HEK293 (cell line): Measurements from ENCODE around the gene TERC.

Experiments
- CTCF ChIA-PET: fragments of 350-600 bp; formaldehyde crosslinking; extraction: SDS; loops from one replicate; lab custom pipeline; 2021; ENCODE audit warnings: antibody characterized with exemption; lab: Yijun Ruan, JAX
- POLR2A ChIA-PET: fragments of 300-600 bp; formaldehyde crosslinking; extraction: SDS; loops from one replicate; lab custom pipeline; 2020; ENCODE audit warnings: antibody characterized with exemption, inconsistent platforms; lab: Yijun Ruan, JAX
- H3K27ac ChIP-seq: fragments of 200-500 bp; sonication (Bioruptor generic); 2 replicates; pipeline ENCODE4 v1.5.1; 2014; ENCODE audit warnings: low read depth, low read length, control low read depth, inconsistent platforms; ENCODE audit errors: extremely low read depth
- H3K36me3 ChIP-seq, 2 experiments: fragments of 200-500 bp in 1 of 2; sonication (Bioruptor generic) in 1 of 2; 1 replicate in 1 of 2; 2 replicates in 1 of 2; pipeline ENCODE4 v1.5.1; 2014 to 2017; ENCODE audit warnings: inconsistent platforms in 2 of 2, low read length in 2 of 2; ENCODE audit not compliant: control insufficient read depth in 2 of 2, insufficient read depth in 1 of 2
- H3K4me1 ChIP-seq: fragments of 200-500 bp; sonication (Bioruptor generic); 2 replicates; pipeline ENCODE4 v1.5.1; 2014; ENCODE audit warnings: mild to moderate bottlenecking, low read length, inconsistent platforms; ENCODE audit not compliant: control insufficient read depth, insufficient read depth
- H3K4me3 ChIP-seq: 2 replicates; pipeline ENCODE4 v1.5.1; 2011; ENCODE audit warnings: low read depth, mild to moderate bottlenecking, control low read depth, low read length, moderate library complexity
- H3K9me3 ChIP-seq: fragments of 200-500 bp; sonication (Bioruptor generic); 2 replicates; pipeline ENCODE4 v1.5.1; 2014; ENCODE audit warnings: low read depth, low read length, inconsistent platforms; ENCODE audit not compliant: control insufficient read depth, insufficient read depth
- BCL6B ChIP-seq: fragments of 450-650 bp; formaldehyde crosslinking; IDR thresholded peaks from 2 replicates; pipeline ENCODE4 v1.5.1; 2017; ENCODE audit warnings: missing biosample characterization, missing genetic modification characterization
- KLF10 ChIP-seq: fragments of 450-650 bp; IDR thresholded peaks from 2 replicates; pipeline ENCODE4 v1.5.1; 2018; ENCODE audit warnings: missing biosample characterization, mild to moderate bottlenecking, missing genetic modification characterization
- KLF9 ChIP-seq: fragments of 450-650 bp; formaldehyde crosslinking; IDR thresholded peaks from 2 replicates; pipeline ENCODE4 v1.5.1; 2016; ENCODE audit warnings: missing biosample characterization, missing genetic modification characterization, low read depth
- MZF1 ChIP-seq: fragments of 450-650 bp; formaldehyde crosslinking; IDR thresholded peaks from 2 replicates; pipeline ENCODE4 v1.5.1; 2017; ENCODE audit warnings: missing biosample characterization, missing genetic modification characterization, borderline replicate concordance
- PBX3 ChIP-seq: sonication (generic); formaldehyde crosslinking; IDR thresholded peaks from 2 replicates; pipeline ENCODE4 v1.8.1; 2022; ENCODE audit warnings: mild to moderate bottlenecking, moderate library complexity, missing genetic modification reagents
- PRDM10 ChIP-seq: fragments of 450-650 bp; formaldehyde crosslinking; IDR thresholded peaks from 2 replicates; pipeline ENCODE4 v1.5.1; 2016; ENCODE audit warnings: missing biosample characterization, missing genetic modification characterization
- SP2 ChIP-seq: fragments of 450-650 bp; formaldehyde crosslinking; IDR thresholded peaks from 2 replicates; pipeline ENCODE4 v1.5.1; 2016; ENCODE audit warnings: missing biosample characterization, missing genetic modification characterization
- ZBTB20 ChIP-seq: fragments of 450-650 bp; formaldehyde crosslinking; IDR thresholded peaks from 2 replicates; pipeline ENCODE4 v1.5.1; 2016; ENCODE audit warnings: missing biosample characterization, missing genetic modification characterization
- ZBTB44 ChIP-seq: fragments of 450-650 bp; IDR thresholded peaks from 2 replicates; pipeline ENCODE4 v1.5.1; 2018; ENCODE audit warnings: missing biosample characterization, mild to moderate bottlenecking, missing genetic modification characterization
- ZBTB7A ChIP-seq: fragments of 450-650 bp; formaldehyde crosslinking; IDR thresholded peaks from 2 replicates; pipeline ENCODE4 v1.5.1; 2016; ENCODE audit warnings: low read depth, missing biosample characterization, missing genetic modification characterization
- ZEB2 ChIP-seq: fragments of 450-650 bp; formaldehyde crosslinking; IDR thresholded peaks from 2 replicates; pipeline ENCODE4 v1.5.1; 2016; ENCODE audit warnings: missing biosample characterization, missing genetic modification characterization
- ZFHX2 ChIP-seq: fragments of 450-650 bp; formaldehyde crosslinking; conservative IDR thresholded peaks from 2 replicates; pipeline ENCODE4 v1.5.1; 2016; ENCODE audit warnings: missing biosample characterization, missing genetic modification characterization
- ZNF148 ChIP-seq: fragments of 450-650 bp; formaldehyde crosslinking; IDR thresholded peaks from 2 replicates; pipeline ENCODE4 v1.5.0; 2017; ENCODE audit warnings: missing biosample characterization, missing genetic modification characterization, borderline replicate concordance
- ZNF169 ChIP-seq: fragments of 450-650 bp; formaldehyde crosslinking; IDR thresholded peaks from 2 replicates; pipeline ENCODE4 v1.5.1; 2016; ENCODE audit warnings: missing biosample characterization, missing genetic modification characterization
- ZNF2 ChIP-seq: fragments of 450-650 bp; formaldehyde crosslinking; IDR thresholded peaks from 2 replicates; pipeline ENCODE4 v1.5.1; 2016; ENCODE audit warnings: missing biosample characterization, missing genetic modification characterization
- ZNF24 ChIP-seq: fragments of 450-650 bp; formaldehyde crosslinking; IDR thresholded peaks from 2 replicates; pipeline ENCODE4 v1.5.1; 2016; ENCODE audit warnings: missing biosample characterization, missing genetic modification characterization
- ZNF366 ChIP-seq: fragments of 450-650 bp; formaldehyde crosslinking; conservative IDR thresholded peaks from 2 replicates; pipeline ENCODE4 v1.5.1; 2016; ENCODE audit warnings: missing biosample characterization, missing genetic modification characterization
- ZNF394 ChIP-seq: fragments of 450-650 bp; formaldehyde crosslinking; IDR thresholded peaks from 2 replicates; pipeline ENCODE4 v1.5.1; 2016; ENCODE audit warnings: missing biosample characterization, missing genetic modification characterization, mild to moderate bottlenecking, moderate library complexity, borderline replicate concordance
- ZNF416 ChIP-seq: fragments of 450-650 bp; formaldehyde crosslinking; IDR thresholded peaks from 2 replicates; pipeline ENCODE4 v1.5.1; 2016; ENCODE audit warnings: missing biosample characterization, missing genetic modification characterization
- ZNF596 ChIP-seq: fragments of 450-650 bp; IDR thresholded peaks from 2 replicates; pipeline ENCODE4 v1.5.0; 2018; ENCODE audit warnings: missing biosample characterization, mild to moderate bottlenecking, missing genetic modification characterization, moderate library complexity
- ZNF629 ChIP-seq: fragments of 450-650 bp; formaldehyde crosslinking; IDR thresholded peaks from 2 replicates; pipeline ENCODE4 v1.5.1; 2017; ENCODE audit warnings: missing biosample characterization, missing genetic modification characterization
- ZNF660 ChIP-seq: fragments of 450-650 bp; IDR thresholded peaks from 2 replicates; pipeline ENCODE4 v1.5.1; 2018; ENCODE audit warnings: missing biosample characterization, mild to moderate bottlenecking, missing genetic modification characterization
- ZNF664 ChIP-seq: fragments of 450-650 bp; formaldehyde crosslinking; IDR thresholded peaks from 2 replicates; pipeline ENCODE4 v1.5.1; 2016; ENCODE audit warnings: missing biosample characterization, missing genetic modification characterization
- ZNF777 ChIP-seq: fragments of 450-650 bp; formaldehyde crosslinking; IDR thresholded peaks from 2 replicates; pipeline ENCODE4 v1.5.1; 2017; ENCODE audit warnings: missing biosample characterization, missing genetic modification characterization, borderline replicate concordance

The TERC gene

GRCh38 chr3:169812332-169813235 is 47.7 kb upstream of the TERC start, which contains the start of the genes LRRC34 and LRRIQ4 (continued):
- TF ChIP-seq ZBTB44 (tag by site-specific recombination) (no peak), ZNF416 (tag by site-specific recombination) (no peak), ZNF366 (tag by site-specific recombination) (no peak), ZEB2 (tag by site-specific recombination) (no peak), ZNF596 (no peak)

- H3K9me3 ChIP-seq = no peaks in the 10 kb centered on the region
- H3K4me3 ChIP-seq = peak overlapping the region; percentile 61
- H3K27ac ChIP-seq = peak overlapping the region; percentile 80
- POLR2A ChIA-PET = interaction anchor here (0.6 to 1.6 kb wide), 5 partner anchors 13 to 368 kb away, joined by 4 to 6 read pairs (median 4); partner anchors contain the start of genes ACTRT3 and MYNN
- CTCF ChIA-PET = interaction anchor here (0.6 to 0.7 kb wide), 3 partner anchors 15 to 602 kb away, joined by 3 read pairs; no protein-coding TSS in a partner anchor
- H3K4me1 ChIP-seq = no peaks in the 10 kb centered on the region
- peaks cover 0 to 4% of the 10 kb centered on the region in 2 experiments; a peak in 1 of 3 replicates for H3K36me3 ChIP-seq
- TF ChIP-seq ZFHX2 (no peak), SP2 (tag by site-specific recombination) (peak; percentile 43), ZNF394 (tag by site-specific recombination) (no peak), ZBTB20 (tag by site-specific recombination) (peak; percentile 53), KLF9 (tag by site-specific recombination) (0 out of 2 replicates have a peak, but pooled peaks have one; percentile 12), ZNF660 (tag by site-specific recombination) (peak; percentile 79), BCL6B (tag by site-specific recombination) (no peak), ZNF664 (no peak), PRDM10 (tag by site-specific recombination) (peak; percentile 97), ZNF24 (0 out of 2 replicates have a peak, but pooled peaks have one; percentile 16), ZNF629 (peak; percentile 18; the same call in 1 of the 2 replicates), KLF10 (tag by site-specific recombination) (no peak), ZNF148 (no peak), ZBTB7A (0 out of 2 replicates have a peak, but pooled peaks have one; percentile 11), ZNF2 (tag by site-specific recombination) (no peak), ZNF777 (tag by site-specific recombination) (peak; percentile 72; the same call in 1 of the 2 replicates), ZNF169 (no peak), MZF1 (tag by site-specific recombination) (no peak), PBX3 (no peak)
These were observed 46.9 kb upstream of the TERC start for GRCh38 chr3:169811631-169812331.
